SU-DHL-6 (cell line): ENCODE results near the gene AOC2.

Source experiments
- EZH2phosphoT487 ChIP-seq: fragments of 200-600 bp; sonication (generic), shearing (Covaris generic); conservative IDR thresholded peaks from 2 replicates; pipeline ENCODE4 v1.6.1; 2018; ENCODE audit warnings: mild to moderate bottlenecking, antibody characterized with exemption, low read length, moderate library complexity, mixed read lengths
- TF ChIP-seq, protein P1 (sequence below): fragments of 200-600 bp; sonication (generic); IDR thresholded peaks from one replicate; pipeline ENCODE4 v1.5.1; 2017; ENCODE audit warnings: antibody characterized with exemption, mild to moderate bottlenecking, low read length, moderate library complexity; ENCODE audit not compliant: insufficient read depth, poor library complexity, severe bottlenecking

DNA sequence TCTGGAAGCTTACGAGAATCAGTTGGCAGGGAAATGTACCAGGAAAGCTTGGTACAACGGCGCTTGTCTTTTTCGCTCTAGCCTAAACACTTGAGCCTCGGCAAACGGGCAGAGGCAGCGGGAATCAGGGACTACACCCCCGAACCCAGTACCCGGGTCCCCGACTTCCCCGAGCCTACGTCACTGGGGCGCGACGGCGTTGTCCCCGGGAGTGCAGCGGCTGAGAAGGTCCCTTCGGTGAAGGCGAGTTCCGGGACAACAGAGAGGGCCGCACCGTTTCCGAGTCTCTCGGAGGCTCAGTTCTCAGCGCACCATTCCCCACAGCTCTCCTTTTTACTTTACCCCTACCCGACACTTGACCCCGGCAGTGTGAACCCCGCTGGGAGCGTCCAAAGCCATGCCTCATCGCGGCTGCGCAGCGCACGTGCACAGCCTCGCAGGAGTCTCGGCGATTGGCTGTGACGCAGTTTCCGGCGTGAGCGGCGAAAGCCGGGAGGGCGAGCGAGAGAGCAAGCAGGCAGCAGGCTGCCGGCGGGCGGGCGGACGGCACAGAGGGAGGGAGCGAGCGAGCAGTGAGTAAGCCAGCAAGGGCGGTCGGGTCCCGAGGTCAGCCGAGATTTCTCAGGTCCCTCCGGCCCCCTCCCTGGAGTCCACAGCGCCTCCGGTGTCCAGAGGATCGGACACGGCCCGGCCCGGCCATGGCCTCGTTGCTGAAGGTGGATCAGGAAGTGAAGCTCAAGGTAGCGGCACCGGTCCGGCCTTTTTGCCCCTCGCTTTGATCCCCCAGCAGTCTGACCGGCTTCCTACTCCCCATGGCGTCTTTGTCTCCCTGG, 11.2 kb upstream of the AOC2 start, which contains the start of gene PSME3:
- TF ChIP-seq, protein P1, sequence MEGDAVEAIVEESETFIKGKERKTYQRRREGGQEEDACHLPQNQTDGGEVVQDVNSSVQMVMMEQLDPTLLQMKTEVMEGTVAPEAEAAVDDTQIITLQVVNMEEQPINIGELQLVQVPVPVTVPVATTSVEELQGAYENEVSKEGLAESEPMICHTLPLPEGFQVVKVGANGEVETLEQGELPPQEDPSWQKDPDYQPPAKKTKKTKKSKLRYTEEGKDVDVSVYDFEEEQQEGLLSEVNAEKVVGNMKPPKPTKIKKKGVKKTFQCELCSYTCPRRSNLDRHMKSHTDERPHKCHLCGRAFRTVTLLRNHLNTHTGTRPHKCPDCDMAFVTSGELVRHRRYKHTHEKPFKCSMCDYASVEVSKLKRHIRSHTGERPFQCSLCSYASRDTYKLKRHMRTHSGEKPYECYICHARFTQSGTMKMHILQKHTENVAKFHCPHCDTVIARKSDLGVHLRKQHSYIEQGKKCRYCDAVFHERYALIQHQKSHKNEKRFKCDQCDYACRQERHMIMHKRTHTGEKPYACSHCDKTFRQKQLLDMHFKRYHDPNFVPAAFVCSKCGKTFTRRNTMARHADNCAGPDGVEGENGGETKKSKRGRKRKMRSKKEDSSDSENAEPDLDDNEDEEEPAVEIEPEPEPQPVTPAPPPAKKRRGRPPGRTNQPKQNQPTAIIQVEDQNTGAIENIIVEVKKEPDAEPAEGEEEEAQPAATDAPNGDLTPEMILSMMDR, result no peak
- no peak for TF ChIP-seq EZH2phosphoT487
